Measurements from ENCODE around the gene TSG101. TPM values are rescaled to one million over a fixed set of nuclear protein-coding genes. Genes with fewer than 3 reads are reported as not detected.

Gene TSG101
- 58.8 and 75.6 TPM in 2 replicates for total RNA-seq

GRCh38 chr11:18526521-18527296 is at the start of gene TSG101:
TSS of gene TSG101 (minus strand) at chr11:18526942. CDS start at chr11:18526816, 126 bp downstream.

GRCh38 chr11:18455686-18456372 is 70.9 kb downstream of the TSG101 start, which contains the start of gene LDHAL6A:
TSS of gene LDHAL6A (plus strand) at chr11:18455856. CDS start at chr11:18456681, 825 bp downstream.

Other genes with a start within 250 kb of the TSG101 start
- 34.8 and 49.5 TPM in 2 replicates for gene HPS5, start 204.8 kb downstream of the TSG101 start, total RNA-seq
- 102 and 110 TPM in 2 replicates for gene GTF2H1, start 204.4 kb downstream of the TSG101 start, total RNA-seq
- gene LDHA, start 132.4 kb downstream of the TSG101 start, total RNA-seq: 1,508 and 1,519 TPM in 2 replicates
- not detected in 2 replicates for gene LDHC, start 114.6 kb downstream of the TSG101 start, total RNA-seq
- gene LDHAL6A, start 71.1 kb downstream of the TSG101 start, total RNA-seq: not detected in 2 replicates
- 29.5 and 32.9 TPM in 2 replicates for gene UEVLD, start 61.8 kb upstream of the TSG101 start, total RNA-seq
- gene MISFA, start 72.8 kb upstream of the TSG101 start, total RNA-seq: 0.43 and 0.78 TPM in 2 replicates
- 22.6 and 24.6 TPM in 2 replicates for gene SPTY2D1, start 107.4 kb upstream of the TSG101 start, total RNA-seq
- gene TMEM86A, start 171.8 kb upstream of the TSG101 start, total RNA-seq: 1.4 and 1.6 TPM in 2 replicates
- not detected in 2 replicates for gene IGSF22, start 199.2 kb upstream of the TSG101 start, total RNA-seq